Globus pallidus (tissue), 1 donor: Measurements from ENCODE around the gene DAB2.
"Not testable (repeated sequence)": the region's sequence is repeated elsewhere in the genome, so short reads cannot be mapped to it uniquely, and the experiment has no call there.

Source experiments
- DNase-seq: peaks from one replicate; pipeline ENCODE4 v3.0.0-alpha.2; 2015; ENCODE audit warnings: low spot score

The DAB2 gene

DNA sequence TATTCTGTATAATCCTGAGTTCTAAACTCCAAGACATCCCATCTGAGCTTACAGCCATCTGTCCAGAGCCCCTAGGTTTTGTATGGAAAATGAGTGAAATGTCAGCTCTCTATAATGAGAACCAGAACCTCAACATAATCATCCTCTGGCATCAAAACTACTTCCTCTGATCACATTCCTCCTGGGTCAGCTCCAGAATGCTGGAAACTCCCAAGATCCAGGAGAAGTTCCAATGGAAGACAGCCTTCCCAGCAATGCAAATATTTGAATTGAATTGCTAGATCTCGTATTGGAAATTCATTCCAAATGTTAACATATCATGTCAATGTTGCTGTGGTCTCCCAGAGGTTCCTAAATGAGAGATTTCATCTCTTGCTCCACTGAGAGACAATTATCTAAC, 84.3 kb downstream of the DAB2 start:
- DNase-seq = no peak

DNA sequence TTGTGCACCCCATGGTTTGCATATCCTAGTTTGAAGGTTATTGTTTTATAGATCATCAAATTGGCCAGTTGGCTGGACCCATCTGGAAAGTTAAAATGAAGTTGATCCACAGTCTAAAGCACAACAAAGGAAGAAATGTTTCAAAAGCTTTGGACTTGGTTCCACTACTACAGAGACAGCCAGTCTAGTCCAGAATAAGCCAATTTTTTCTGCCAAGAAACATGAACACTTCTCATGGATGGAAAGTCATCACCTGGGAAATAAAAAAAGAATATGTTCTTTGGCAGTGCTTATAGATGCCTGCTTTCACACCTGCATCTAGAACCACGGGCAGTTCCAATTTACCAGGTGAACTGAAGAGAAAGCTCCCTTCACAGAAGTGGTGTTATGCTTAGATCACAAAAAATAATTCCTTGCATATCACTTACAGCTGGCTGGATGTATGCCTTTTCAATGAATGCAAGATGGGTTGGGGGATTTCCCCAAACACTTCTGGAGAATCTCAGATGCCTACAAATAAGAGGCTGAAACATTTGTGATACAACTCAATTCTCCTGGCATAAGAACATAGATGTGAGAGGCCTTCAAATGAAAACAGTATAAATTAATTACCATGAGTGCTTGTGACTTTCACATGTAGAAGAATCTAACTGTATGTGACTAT, 87.4 kb downstream of the DAB2 start:
- no peak for DNase-seq

DNA sequence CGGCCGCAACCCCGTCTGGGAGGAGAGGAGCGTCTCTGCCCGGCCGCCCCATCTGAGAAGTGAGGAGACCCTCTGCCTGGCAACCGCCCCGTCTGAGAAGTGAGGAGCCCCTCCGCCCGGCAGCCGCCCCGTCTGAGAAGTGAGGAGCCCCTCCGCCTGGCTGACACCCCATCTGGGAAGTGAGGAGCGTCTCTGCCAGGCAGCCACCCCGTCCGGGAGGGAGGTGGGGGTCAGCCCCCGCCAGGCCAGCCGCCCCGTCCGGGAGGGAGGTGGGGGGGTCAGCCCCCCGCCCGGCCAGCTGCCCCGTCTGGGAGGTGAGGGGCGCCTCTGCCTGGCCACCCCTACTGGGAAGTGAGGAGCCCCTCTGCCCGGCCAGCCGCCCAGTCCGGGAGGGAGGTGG, 90.5 kb downstream of the DAB2 start:
- DNase-seq = not testable (repeated sequence)

DNA sequence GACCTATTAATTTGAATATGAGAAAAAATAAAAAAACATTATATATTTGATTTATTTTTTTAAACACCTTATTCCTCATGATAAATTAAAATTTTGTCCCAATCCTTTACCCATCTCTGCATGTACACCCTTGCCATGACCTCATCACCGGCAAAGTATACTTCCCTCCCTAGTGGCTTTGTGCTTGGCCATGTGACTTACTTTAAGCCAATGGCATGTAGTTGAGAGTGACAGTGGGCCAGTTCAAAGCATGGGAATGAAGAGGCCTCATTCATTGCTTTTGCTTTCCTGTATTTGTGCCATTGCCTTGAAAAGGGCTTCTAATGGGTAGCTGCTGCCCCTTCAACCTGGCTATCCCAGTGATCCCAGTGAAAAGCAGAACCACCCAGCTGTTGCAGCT, 91.7 kb downstream of the DAB2 start:
- no peak for DNase-seq

DNA sequence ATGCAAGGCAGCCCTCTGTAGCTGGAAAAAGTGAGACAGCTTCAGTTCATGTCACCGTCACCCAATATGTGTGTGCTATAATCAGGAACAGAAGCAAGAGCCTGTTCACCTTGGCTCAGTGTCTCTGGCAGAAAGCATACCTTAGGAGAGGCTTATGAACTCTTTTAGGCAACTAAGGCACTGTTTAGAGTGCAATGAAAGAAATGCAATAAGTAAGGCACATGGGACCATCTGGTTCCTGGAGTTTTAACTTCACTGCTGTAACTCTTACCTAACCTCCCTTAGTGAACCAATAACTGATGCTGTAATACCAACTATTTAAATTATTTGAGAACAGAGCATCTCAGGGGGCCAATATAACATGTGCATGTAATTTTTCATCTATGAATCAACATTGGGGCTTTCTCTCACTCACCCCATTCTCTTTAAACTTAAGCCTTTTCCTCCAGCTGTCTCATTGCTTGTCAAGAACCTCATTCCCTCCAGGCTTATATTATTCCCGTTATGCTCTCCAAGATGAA, 92.9 kb downstream of the DAB2 start:
- DNase-seq = no peak

DNA sequence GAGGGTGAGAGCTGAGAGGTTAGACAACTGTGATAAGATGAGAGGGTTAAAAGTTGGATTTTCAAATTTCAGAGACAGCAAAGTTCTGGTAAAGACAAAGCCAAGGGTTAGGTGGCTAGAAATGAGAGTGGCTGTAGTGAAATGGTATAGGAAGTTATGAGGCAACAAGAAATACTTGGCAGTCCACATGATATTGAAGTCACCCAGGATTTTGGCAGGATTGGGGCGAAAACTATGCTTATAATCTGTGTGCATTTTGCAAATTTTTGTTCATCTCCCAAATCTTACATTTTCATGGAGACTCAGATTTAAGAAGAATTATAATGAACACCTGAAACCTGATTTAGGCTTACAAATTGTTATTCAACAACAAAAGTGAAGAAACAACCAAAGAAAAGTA, 96.0 kb downstream of the DAB2 start:
- DNase-seq = no peak

DNA sequence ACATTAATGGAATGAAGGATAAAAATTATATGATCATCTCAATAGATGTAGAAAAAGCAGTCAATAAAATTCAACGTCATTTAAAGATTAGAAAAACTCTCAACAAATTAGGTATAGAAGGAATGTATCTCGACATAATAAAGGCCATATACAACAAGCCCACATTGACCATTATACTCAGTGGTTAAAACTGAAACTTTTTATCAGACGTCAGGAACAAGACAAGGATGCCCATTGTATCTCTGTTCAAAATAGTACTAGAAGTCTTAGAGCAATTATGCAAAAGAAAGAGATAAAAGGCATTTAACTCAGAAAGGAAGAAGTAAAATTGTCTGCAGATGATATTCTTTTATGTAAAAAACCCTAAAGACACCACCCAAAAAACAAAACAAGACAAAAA, 101.2 kb downstream of the DAB2 start:
- DNase-seq = no peak
